ENCODE data around the gene FKRP.

The FKRP gene

DNA sequence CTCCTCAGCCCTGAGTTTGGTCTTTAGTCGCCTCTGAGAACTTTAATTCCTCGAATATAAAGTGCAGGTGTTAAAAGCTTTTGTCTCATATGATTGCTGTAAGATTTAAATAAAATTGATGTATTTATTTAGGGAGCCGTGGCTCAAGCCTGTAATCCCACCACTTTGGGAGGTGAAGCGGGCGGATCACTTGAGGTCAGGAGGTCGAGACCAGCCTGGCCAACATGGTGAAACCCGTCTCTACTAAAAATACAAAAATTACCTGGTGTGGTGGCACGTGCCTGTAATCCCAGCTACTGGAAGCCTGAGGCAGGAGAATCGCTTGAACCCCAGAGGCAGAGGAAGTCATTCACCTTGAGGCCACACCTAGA is 43.1 kb downstream of the FKRP start:
- TF ChIP-seq GATA3 (IDR thresholded peaks at IDR 0.05; ENCODE audit: low read depth, low read length) (no peak), GATA2 (IDR thresholded peaks at IDR 0.05; ENCODE audit: low read depth, low read length) (no peak)

- TF ChIP-seq GATA2 (IDR thresholded peaks at IDR 0.05; ENCODE audit: low read depth, low read length) (no peak), GATA3 (IDR thresholded peaks at IDR 0.05; ENCODE audit: low read depth, low read length) (no peak)
Measured at GRCh38 chr19:46789371-46789770, 43.5 kb downstream of the FKRP start.

DNA sequence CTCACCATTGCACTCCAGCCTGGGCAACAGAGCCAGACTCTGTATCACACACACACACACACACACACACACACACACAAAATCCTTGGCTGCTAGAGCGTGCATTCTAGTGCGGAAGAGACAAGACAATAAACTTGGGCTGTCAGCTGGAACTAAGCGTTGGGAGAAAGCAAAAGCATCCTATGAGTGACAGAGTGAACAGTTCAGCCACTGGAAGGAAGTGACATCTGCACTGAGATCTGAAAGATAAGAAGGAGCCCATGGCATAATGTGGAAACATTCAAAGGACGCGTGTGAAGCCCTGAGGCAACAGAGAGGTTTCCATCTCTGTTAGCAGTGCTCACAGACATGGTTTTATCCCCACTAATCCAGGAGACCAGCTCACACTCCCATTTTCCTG is 46.1 kb downstream of the FKRP start:
- TF ChIP-seq GATA3 (IDR thresholded peaks at IDR 0.05; ENCODE audit: low read depth, low read length) (peak; percentile 86), GATA2 (IDR thresholded peaks at IDR 0.05; ENCODE audit: low read depth, low read length) (peak; percentile 95)

GRCh38 chr19:46797881-46798280 is 52.0 kb downstream of the FKRP start:
- TF ChIP-seq GATA3 (IDR thresholded peaks at IDR 0.05; ENCODE audit: low read depth, low read length) = no peak

- TF ChIP-seq GATA3 (IDR thresholded peaks at IDR 0.05; ENCODE audit: low read depth, low read length) (no peak), GATA2 (IDR thresholded peaks at IDR 0.05; ENCODE audit: low read depth, low read length) (no peak)
Measured at GRCh38 chr19:46798713-46799112, 52.9 kb downstream of the FKRP start.

- TF ChIP-seq GATA2 (IDR thresholded peaks at IDR 0.05; ENCODE audit: low read depth, low read length) (no peak), GATA3 (IDR thresholded peaks at IDR 0.05; ENCODE audit: low read depth, low read length) (no peak)
Measured at GRCh38 chr19:46802152-46802551, 56.3 kb downstream of the FKRP start.

- no peak for TF ChIP-seq GATA3 (IDR thresholded peaks at IDR 0.05; ENCODE audit: low read depth, low read length)
- TF ChIP-seq GATA2 (IDR thresholded peaks at IDR 0.05; ENCODE audit: low read depth, low read length) = no peak
Measured at GRCh38 chr19:46803555-46803954, 57.7 kb downstream of the FKRP start.

- TF ChIP-seq GATA3 (IDR thresholded peaks at IDR 0.05; ENCODE audit: low read depth, low read length) = no peak
- TF ChIP-seq GATA2 (IDR thresholded peaks at IDR 0.05; ENCODE audit: low read depth, low read length) = no peak
Measured at GRCh38 chr19:46806656-46807055, 60.8 kb downstream of the FKRP start.
